Measurements from ENCODE around the gene CHID1.

DNA sequence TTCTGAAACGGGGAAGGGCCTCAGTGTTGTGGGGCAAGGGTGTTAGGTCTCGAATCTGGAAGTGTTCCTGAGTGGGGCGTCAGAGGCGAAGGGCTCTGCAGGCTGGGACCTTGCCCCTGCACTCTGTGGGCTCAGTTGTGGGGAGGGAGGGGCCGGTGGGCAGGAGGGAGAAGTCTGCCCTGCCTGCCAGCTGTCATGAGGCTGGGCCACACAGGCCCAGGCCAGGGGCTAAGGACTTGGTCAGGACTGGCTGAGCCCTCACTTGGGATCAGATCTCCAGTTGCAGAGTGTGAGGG is 82.8 kb downstream of the CHID1 start, which contains the start of gene CRACR2B:
- TF ChIP-seq, protein P1, sequence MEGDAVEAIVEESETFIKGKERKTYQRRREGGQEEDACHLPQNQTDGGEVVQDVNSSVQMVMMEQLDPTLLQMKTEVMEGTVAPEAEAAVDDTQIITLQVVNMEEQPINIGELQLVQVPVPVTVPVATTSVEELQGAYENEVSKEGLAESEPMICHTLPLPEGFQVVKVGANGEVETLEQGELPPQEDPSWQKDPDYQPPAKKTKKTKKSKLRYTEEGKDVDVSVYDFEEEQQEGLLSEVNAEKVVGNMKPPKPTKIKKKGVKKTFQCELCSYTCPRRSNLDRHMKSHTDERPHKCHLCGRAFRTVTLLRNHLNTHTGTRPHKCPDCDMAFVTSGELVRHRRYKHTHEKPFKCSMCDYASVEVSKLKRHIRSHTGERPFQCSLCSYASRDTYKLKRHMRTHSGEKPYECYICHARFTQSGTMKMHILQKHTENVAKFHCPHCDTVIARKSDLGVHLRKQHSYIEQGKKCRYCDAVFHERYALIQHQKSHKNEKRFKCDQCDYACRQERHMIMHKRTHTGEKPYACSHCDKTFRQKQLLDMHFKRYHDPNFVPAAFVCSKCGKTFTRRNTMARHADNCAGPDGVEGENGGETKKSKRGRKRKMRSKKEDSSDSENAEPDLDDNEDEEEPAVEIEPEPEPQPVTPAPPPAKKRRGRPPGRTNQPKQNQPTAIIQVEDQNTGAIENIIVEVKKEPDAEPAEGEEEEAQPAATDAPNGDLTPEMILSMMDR (conservative IDR thresholded peaks at IDR 0.05): no peak
- TF ChIP-seq EZH2 (IDR thresholded peaks at IDR 0.05; ENCODE audit: low read depth): no peak

Data from PC-9 (cell line).